ENCODE measurements around the gene EHMT1. TPM values are rescaled to one million over a fixed set of nuclear protein-coding genes. Genes with fewer than 3 reads are reported as not detected.

The EHMT1 gene
- total and polyA plus RNA-seq, 9 of the 15 experiments (the other 6 are each of a cell fraction or from before 2014, with no cell fraction given) = 2.2 to 76.0 (median 36.4) TPM

- TF ChIP-seq, protein P1, sequence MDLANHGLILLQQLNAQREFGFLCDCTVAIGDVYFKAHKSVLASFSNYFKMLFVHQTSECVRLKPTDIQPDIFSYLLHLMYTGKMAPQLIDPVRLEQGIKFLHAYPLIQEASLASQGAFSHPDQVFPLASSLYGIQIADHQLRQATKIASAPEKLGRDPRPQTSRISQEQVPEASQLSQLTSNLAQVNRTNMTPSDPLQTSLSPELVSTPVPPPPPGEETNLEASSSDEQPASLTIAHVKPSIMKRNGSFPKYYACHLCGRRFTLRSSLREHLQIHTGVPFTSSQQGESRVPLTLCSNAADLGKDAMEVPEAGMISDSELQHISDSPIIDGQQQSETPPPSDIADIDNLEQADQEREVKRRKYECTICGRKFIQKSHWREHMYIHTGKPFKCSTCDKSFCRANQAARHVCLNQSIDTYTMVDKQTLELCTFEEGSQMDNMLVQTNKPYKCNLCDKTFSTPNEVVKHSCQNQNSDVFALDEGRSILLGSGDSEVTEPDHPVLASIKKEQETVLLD (IDR thresholded peaks at IDR 0.05) = no peak
- TF ChIP-seq ZNF12 (CRISPR knock-in tag; IDR thresholded peaks at IDR 0.05) = no peak
- TF ChIP-seq POLR2A (conservative IDR thresholded peaks at IDR 0.05) = no peak
- TF ChIP-seq, protein P2, sequence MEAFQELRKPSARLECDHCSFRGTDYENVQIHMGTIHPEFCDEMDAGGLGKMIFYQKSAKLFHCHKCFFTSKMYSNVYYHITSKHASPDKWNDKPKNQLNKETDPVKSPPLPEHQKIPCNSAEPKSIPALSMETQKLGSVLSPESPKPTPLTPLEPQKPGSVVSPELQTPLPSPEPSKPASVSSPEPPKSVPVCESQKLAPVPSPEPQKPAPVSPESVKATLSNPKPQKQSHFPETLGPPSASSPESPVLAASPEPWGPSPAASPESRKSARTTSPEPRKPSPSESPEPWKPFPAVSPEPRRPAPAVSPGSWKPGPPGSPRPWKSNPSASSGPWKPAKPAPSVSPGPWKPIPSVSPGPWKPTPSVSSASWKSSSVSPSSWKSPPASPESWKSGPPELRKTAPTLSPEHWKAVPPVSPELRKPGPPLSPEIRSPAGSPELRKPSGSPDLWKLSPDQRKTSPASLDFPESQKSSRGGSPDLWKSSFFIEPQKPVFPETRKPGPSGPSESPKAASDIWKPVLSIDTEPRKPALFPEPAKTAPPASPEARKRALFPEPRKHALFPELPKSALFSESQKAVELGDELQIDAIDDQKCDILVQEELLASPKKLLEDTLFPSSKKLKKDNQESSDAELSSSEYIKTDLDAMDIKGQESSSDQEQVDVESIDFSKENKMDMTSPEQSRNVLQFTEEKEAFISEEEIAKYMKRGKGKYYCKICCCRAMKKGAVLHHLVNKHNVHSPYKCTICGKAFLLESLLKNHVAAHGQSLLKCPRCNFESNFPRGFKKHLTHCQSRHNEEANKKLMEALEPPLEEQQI (IDR thresholded peaks at IDR 0.05) = no peak
- TF ChIP-seq, protein P3, sequence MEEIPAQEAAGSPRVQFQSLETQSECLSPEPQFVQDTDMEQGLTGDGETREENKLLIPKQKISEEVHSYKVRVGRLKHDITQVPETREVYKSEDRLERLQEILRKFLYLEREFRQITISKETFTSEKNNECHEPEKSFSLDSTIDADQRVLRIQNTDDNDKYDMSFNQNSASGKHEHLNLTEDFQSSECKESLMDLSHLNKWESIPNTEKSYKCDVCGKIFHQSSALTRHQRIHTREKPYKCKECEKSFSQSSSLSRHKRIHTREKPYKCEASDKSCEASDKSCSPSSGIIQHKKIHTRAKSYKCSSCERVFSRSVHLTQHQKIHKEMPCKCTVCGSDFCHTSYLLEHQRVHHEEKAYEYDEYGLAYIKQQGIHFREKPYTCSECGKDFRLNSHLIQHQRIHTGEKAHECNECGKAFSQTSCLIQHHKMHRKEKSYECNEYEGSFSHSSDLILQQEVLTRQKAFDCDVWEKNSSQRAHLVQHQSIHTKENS (CRISPR knock-in tag; IDR thresholded peaks at IDR 0.05) = no peak
- TF ChIP-seq ZBTB34 (CRISPR knock-in tag; IDR thresholded peaks at IDR 0.05) = no peak
- TF ChIP-seq FOXK2 (conservative IDR thresholded peaks at IDR 0.05 in 1 of 2, IDR thresholded peaks at IDR 0.05 in 1 of 2; ENCODE audit: low read depth in 2 of 2) = no peak
- no peak for TF ChIP-seq ZNF347 (CRISPR knock-in tag; IDR thresholded peaks at IDR 0.05; ENCODE audit: low read depth)
- TF ChIP-seq, protein P4, sequence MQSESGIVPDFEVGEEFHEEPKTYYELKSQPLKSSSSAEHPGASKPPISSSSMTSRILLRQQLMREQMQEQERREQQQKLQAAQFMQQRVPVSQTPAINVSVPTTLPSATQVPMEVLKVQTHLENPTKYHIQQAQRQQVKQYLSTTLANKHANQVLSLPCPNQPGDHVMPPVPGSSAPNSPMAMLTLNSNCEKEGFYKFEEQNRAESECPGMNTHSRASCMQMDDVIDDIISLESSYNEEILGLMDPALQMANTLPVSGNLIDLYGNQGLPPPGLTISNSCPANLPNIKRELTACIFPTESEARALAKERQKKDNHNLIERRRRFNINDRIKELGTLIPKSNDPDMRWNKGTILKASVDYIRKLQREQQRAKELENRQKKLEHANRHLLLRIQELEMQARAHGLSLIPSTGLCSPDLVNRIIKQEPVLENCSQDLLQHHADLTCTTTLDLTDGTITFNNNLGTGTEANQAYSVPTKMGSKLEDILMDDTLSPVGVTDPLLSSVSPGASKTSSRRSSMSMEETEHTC (IDR thresholded peaks at IDR 0.05) = no peak
- no peak for TF ChIP-seq CC2D1A (IDR thresholded peaks at IDR 0.05)
- TF ChIP-seq ZNF589 (CRISPR knock-in tag; IDR thresholded peaks at IDR 0.05; ENCODE audit: low read depth) = no peak
- no peak for TF ChIP-seq CHCHD3 (CRISPR knock-in tag; IDR thresholded peaks at IDR 0.05)
- no peak for TF ChIP-seq POLR3A (IDR thresholded peaks at IDR 0.05; ENCODE audit: borderline replicate concordance, extremely low read depth, insufficient read depth, insufficient read length)
- TF ChIP-seq, protein P5, sequence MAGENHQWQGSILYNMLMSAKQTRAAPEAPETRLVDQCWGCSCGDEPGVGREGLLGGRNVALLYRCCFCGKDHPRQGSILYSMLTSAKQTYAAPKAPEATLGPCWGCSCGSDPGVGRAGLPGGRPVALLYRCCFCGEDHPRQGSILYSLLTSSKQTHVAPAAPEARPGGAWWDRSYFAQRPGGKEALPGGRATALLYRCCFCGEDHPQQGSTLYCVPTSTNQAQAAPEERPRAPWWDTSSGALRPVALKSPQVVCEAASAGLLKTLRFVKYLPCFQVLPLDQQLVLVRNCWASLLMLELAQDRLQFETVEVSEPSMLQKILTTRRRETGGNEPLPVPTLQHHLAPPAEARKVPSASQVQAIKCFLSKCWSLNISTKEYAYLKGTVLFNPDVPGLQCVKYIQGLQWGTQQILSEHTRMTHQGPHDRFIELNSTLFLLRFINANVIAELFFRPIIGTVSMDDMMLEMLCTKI (IDR thresholded peaks at IDR 0.05; ENCODE audit: partially characterized antibody) = no peak
- TF ChIP-seq STAT5A (IDR thresholded peaks at IDR 0.05; ENCODE audit: borderline replicate concordance, low read length) = no peak
- TF ChIP-seq FOXJ3 (CRISPR knock-in tag; IDR thresholded peaks at IDR 0.05) = no peak
- TF ChIP-seq GATA2 (CRISPR knock-in tag; IDR thresholded peaks at IDR 0.05) = 0 out of 2 replicates have a peak, but pooled peaks have one; percentile 25
- no peak for TF ChIP-seq ZNF324 (CRISPR knock-in tag; IDR thresholded peaks at IDR 0.05)
Observed at GRCh38 chr9:137685035-137685740, 66.4 kb downstream of the EHMT1 start (continued).
